Mammary epithelial cell (primary cell): ENCODE data around the gene RAB40AL.

ENCODE experiments used
- CTCF ChIP-seq, 2 donors: IDR thresholded peaks in 1 of 2; conservative IDR thresholded peaks in 1 of 2; 2 replicates each; pipeline ENCODE4 v1.5.1; 2011 to 2012; ENCODE audit warnings: inconsistent platforms in 2 of 2, low read length in 2 of 2, mild to moderate bottlenecking in 2 of 2, control low read depth in 1 of 2, low read depth in 1 of 2; ENCODE audit not compliant: insufficient read depth in 1 of 2; ENCODE audit errors: extremely low read depth in 1 of 2
- EZH2 ChIP-seq: IDR thresholded peaks from 2 replicates; pipeline ENCODE4 v1.6.1; 2012; ENCODE audit warnings: low read length, inconsistent platforms, borderline replicate concordance

GRCh38 chrX:102902355-102902754 is 34.7 kb upstream of the RAB40AL start:
- no peak for TF ChIP-seq CTCF (conservative IDR thresholded peaks at IDR 0.05 in 1 of 2, IDR thresholded peaks at IDR 0.05 in 1 of 2; ENCODE audit: extremely low read depth in 1 of 2, insufficient read depth in 1 of 2, low read depth in 1 of 2, low read length in 2 of 2)
- TF ChIP-seq EZH2, result no peak
